GM13977 (cell line): Measurements from ENCODE around the gene DNPEP.

Experiments
- DNase-seq: peaks from one replicate; pipeline ENCODE4 v3.0.0; 2012; ENCODE audit warnings: low spot score
- in situ Hi-C: fragments of 300-500 bp; cut with MboI; formaldehyde crosslinking; loops from one replicate; pipeline ENCODE4 v1.12.0; 2022; ENCODE audit warnings: low sequenced_read_pairs, low pct_unique_long_range_greater_than_20kb, mixed read lengths, inconsistent platforms; ENCODE audit not compliant: unreplicated experiment
- TF ChIP-seq, protein P1 (sequence below): IDR thresholded peaks from 2 replicates; pipeline ENCODE4 v1.5.1; 2012; ENCODE audit warnings: mild to moderate bottlenecking, control low read depth; ENCODE audit not compliant: insufficient read depth; ENCODE audit errors: extremely low read depth, missing control alignments

Gene DNPEP

GRCh38 chr2:219352448-219353023, 35.2 kb downstream of the DNPEP start:
- TF ChIP-seq, protein P1, sequence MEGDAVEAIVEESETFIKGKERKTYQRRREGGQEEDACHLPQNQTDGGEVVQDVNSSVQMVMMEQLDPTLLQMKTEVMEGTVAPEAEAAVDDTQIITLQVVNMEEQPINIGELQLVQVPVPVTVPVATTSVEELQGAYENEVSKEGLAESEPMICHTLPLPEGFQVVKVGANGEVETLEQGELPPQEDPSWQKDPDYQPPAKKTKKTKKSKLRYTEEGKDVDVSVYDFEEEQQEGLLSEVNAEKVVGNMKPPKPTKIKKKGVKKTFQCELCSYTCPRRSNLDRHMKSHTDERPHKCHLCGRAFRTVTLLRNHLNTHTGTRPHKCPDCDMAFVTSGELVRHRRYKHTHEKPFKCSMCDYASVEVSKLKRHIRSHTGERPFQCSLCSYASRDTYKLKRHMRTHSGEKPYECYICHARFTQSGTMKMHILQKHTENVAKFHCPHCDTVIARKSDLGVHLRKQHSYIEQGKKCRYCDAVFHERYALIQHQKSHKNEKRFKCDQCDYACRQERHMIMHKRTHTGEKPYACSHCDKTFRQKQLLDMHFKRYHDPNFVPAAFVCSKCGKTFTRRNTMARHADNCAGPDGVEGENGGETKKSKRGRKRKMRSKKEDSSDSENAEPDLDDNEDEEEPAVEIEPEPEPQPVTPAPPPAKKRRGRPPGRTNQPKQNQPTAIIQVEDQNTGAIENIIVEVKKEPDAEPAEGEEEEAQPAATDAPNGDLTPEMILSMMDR: peak; percentile 72
- in situ Hi-C loops: no loop called here
- DNase-seq: peak; percentile 76

DNA sequence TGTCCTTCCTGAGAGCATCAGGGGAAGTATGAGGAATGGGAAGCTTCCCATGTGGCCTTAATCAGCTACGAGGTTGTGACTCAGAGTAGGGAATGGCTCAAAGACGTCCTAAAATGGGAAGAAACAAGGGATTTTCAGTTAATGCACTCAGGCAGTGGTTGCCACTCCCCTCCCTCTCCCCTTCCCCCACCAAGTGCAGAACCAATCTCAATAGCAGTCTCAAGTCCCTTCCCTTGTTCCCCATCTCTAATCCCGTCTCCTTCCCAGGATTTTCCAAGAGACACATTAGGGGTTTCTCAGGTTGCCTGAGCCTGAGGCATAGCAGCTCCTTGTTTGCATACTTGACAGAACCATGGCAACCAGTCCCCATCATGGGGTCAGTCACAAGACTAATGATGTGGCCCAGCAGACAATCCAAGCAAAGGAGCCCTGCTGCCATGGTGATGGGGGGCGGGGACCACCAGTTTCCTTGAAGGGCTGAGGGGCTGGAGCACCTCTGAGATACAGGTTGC, 36.9 kb downstream of the DNPEP start:
- no peak for DNase-seq
- in situ Hi-C loops: no loop called here
- TF ChIP-seq, protein P1: no peak

DNA sequence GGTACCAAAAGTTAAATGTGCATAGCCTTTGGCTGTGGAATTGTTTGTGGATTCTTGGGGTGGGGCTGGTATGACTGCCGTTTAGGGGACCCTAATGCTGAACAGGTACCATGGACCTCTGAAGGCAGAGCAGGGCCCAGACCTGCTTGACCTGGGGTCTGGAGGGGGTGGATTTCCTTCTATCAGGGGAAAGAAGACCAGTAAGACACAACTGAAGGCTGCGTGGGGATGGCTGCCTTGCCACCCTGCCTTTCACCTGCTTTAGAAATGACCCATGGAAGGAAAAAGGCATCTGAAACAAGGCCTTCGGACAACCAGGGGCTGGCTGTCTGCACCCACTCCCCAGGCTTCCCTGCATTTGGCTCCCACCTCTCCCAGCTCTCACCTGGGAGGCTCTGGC, 37.5 kb downstream of the DNPEP start:
- DNase-seq: no peak
- in situ Hi-C loops: no loop called here
- TF ChIP-seq, protein P1: no peak

DNA sequence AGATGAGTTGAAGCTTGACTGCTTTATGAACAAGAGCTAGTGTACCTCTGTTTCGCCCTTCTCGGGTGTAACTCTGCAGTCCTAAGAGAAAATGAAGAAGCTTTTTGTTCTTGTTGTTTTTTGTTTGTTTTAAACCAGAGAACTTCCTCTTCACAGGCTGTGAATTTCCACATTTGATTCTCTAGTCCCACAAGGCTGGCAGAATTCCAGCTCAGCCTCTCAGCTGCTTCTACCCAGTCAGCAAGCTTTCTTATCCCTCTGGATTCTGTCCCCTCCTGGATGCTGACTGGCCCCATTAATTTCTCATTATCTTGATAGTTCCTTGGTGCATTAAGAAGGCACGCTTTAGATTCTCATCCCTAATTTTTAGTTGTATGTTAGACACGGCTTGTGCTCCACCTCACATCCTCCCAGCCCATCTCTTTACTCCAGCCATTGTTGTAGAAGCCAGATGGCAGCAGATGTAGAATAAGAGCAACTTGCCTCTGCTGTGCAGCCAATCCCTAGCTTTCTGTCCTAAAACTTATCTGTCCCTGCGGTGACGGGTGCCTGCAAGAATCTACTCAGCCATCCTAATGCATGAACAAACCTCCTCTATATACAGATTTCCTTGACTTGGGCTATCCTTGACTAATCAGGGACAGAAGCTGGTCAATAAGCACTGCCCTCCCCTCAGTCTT, 42.8 kb downstream of the DNPEP start:
- in situ Hi-C loops: no loop called here
- DNase-seq: no peak
- TF ChIP-seq, protein P1: no peak

- in situ Hi-C loops: no loop called here
- TF ChIP-seq, protein P1: no peak
- DNase-seq: no peak
Observed at GRCh38 chr2:219335373-219335786, 52.3 kb downstream of the DNPEP start.

DNA sequence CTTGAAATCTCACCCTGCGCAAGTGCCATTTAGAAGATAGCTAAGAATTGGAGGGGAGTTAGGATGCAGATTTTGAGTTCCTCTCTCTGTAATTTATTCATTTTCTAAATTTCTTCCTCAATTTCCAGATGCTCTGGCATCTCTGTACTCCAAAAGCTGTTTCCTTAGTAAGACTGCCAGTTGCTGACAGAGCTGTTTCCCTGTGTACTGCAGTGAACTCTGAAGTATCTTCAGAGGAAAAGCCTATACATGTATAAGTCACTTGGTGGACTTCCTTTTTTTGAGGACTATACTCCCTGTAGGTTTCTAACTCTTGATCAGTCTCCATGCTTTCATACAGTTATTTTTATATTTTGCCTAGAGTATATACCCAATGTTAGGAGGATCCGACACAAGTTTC, 53.6 kb downstream of the DNPEP start:
- DNase-seq: no peak
- in situ Hi-C loops: no loop called here
- TF ChIP-seq, protein P1: no peak
